Vagina (tissue), 2 donors: ENCODE results near the gene FCRLB. TPM values are rescaled to one million over a fixed set of nuclear protein-coding genes. Genes with fewer than 3 reads are reported as not detected.
"Not testable (repeated sequence)": the region's sequence is repeated elsewhere in the genome, so short reads cannot be mapped to it uniquely, and the experiment has no call there.

ENCODE experiments used
- DNase-seq, 2 donors: peaks; one replicate each; pipeline ENCODE4 v3.0.0-alpha.2; 2017; ENCODE audit errors: extremely low spot score in 2 of 2
- H3K27ac ChIP-seq: fragments of 200-600 bp; sonication (generic); one replicate; pipeline ENCODE4 v1.5.1; 2019
- H3K27me3 ChIP-seq: fragments of 200-600 bp; sonication (generic); one replicate; pipeline ENCODE4 v1.5.1; 2019
- H3K36me3 ChIP-seq, 2 donors: fragments of 200-600 bp; sonication (generic); one replicate each; pipeline ENCODE4 v1.5.1; 2017 to 2019
- H3K4me1 ChIP-seq: fragments of 200-600 bp; sonication (generic); one replicate; pipeline ENCODE4 v1.5.1; 2019
- H3K4me3 ChIP-seq, 2 donors: fragments of 200-600 bp; sonication (generic); 1 replicate in 1 of 2; 2 replicates in 1 of 2; pipeline ENCODE4 v1.5.1; 2016 to 2019
- H3K9me3 ChIP-seq: fragments of 200-600 bp; sonication (generic); one replicate; pipeline ENCODE4 v1.5.1; 2019
- CTCF ChIP-seq, 3 experiments: fragments of 450-650 bp in 2 of 3; fragments of 200-600 bp in 1 of 3; sonication (generic) in 1 of 3; IDR thresholded peaks; one replicate each; pipeline ENCODE4 v1.5.1; 2017 to 2019; ENCODE audit warnings: antibody characterized with exemption in 3 of 3, mild to moderate bottlenecking in 2 of 3, moderate library complexity in 2 of 3
- POLR2A ChIP-seq, 2 donors: fragments of 450-650 bp; IDR thresholded peaks; one replicate each; pipeline ENCODE4 v1.6.1; 2017; ENCODE audit warnings: antibody characterized with exemption in 2 of 2, mild to moderate bottlenecking in 2 of 2, moderate library complexity in 2 of 2
- POLR2AphosphoS5 ChIP-seq, 2 donors: sonication (generic); formaldehyde crosslinking; IDR thresholded peaks; one replicate each; pipeline ENCODE4 v1.9.0; 2017; ENCODE audit warnings: antibody characterized with exemption in 2 of 2, mild to moderate bottlenecking in 2 of 2, low read depth in 1 of 2; ENCODE audit not compliant: insufficient read depth in 1 of 2
- intact Hi-C: fragments of 100-400 bp; cut with DNase I; formaldehyde crosslinking; loops from one replicate; pipeline ENCODE4 v1.15.1; 2023
- total RNA-seq: library from RNA; depleted of rRNA; stranded (reverse); fragments of >200 nt; gene quantifications from one replicate; pipeline ENCODE4 v1.2.3, GENCODE V29; 2016

Gene FCRLB
- total RNA-seq, 1 donor from 2014 or later = not detected

DNA sequence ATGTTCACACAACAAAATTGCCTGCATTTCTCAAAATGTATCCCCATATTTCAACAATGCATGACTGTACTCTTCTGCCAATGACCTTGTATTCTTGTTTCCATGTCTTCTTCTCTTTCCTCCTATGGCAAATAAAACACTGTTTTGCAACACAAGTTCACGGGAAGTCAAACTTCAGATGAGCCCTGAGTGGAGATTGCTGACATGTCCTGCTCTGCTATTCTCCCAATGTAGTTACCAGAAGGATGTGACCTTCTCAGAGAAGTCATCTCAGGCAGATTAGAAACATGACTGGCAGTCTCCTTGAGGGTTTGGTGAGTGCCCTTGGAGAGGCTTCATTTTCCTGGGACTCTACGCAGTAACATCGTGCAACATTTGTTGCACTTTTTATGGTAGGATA is 42.8 kb upstream of the FCRLB start:
- Histone ChIP-seq H3K27me3 (no peaks in the 10 kb centered on the region), H3K4me1 (no peaks in the 10 kb centered on the region), H3K27ac (no peak overlapping the region), H3K9me3 (no peaks in the 10 kb centered on the region), H3K4me3 (no peak overlapping the region), H3K36me3 (no peaks in the 10 kb centered on the region)
- intact Hi-C loops = no loop called here
- TF ChIP-seq CTCF (IDR thresholded peaks at IDR 0.05) (no peak), POLR2A (IDR thresholded peaks at IDR 0.05) (no peak), POLR2AphosphoS5 (IDR thresholded peaks at IDR 0.05; ENCODE audit: insufficient read depth in 1 of 2, low read depth in 1 of 2) (no peak)
- DNase-seq = no peak

DNA sequence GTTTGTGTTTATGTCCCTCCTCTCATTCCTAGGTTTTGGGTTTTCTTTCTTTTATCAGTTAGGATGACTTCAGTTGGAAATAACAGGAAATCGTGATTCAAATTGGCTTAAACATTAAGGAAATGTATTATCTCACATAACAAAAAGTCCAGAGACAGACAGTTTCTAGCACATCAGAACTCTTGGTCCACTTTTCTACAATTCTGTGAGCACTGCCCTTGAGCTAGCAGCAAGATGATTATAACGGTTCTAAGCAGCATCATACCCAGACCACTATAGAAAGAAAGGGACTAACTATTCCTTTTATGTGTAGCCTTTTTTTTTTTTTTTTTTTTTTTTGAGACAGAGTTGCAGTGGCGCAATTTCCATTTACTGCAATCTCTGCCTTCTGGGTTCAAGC is 39.5 kb upstream of the FCRLB start:
- Histone ChIP-seq H3K4me3 (no peak overlapping the region), H3K27me3 (no peaks in the 10 kb centered on the region), H3K36me3 (no peaks in the 10 kb centered on the region), H3K9me3 (no peaks in the 10 kb centered on the region), H3K27ac (no peak overlapping the region), H3K4me1 (no peaks in the 10 kb centered on the region)
- no peak for DNase-seq
- intact Hi-C loops = no loop called here
- TF ChIP-seq POLR2A (IDR thresholded peaks at IDR 0.05) (no peak), POLR2AphosphoS5 (IDR thresholded peaks at IDR 0.05; ENCODE audit: insufficient read depth in 1 of 2, low read depth in 1 of 2) (no peak), CTCF (IDR thresholded peaks at IDR 0.05) (no peak)

DNA sequence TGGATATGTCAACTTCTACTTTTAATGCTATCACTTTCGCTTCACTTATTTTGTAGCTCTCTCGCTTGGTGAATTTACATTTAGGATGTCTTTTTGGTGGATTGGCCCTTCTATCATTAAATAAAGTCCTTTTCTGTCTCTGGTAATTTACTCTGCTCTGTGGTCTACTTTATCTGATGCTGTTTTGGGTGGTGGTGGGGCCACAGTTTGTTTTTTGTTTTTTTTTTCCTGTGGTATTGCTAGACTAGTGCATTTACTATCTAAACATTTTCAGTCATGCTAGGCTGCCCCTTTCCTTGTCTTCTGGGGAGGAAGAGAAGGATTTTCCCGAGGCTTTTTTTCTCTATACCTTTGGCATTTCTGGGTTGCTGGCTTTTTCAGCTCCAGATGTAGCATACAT is 32.4 kb upstream of the FCRLB start:
- Histone ChIP-seq H3K9me3 (no peaks in the 10 kb centered on the region), H3K4me3 (no peak overlapping the region), H3K4me1 (no peaks in the 10 kb centered on the region), H3K36me3 (no peaks in the 10 kb centered on the region), H3K27me3 (no peaks in the 10 kb centered on the region), H3K27ac (no peak overlapping the region)
- TF ChIP-seq POLR2AphosphoS5 (IDR thresholded peaks at IDR 0.05; ENCODE audit: insufficient read depth in 1 of 2, low read depth in 1 of 2) (no peak), CTCF (IDR thresholded peaks at IDR 0.05) (no peak), POLR2A (IDR thresholded peaks at IDR 0.05) (no peak)
- DNase-seq = no peak
- intact Hi-C loops = no loop called here

- intact Hi-C loops = no loop called here
- no peak overlapping the region for H3K4me3 ChIP-seq
- no peaks in the 10 kb centered on the region for H3K9me3 ChIP-seq
- H3K4me1 ChIP-seq = no peaks in the 10 kb centered on the region
- DNase-seq = no peak
- H3K27me3 ChIP-seq = no peaks in the 10 kb centered on the region
- TF ChIP-seq POLR2AphosphoS5 (IDR thresholded peaks at IDR 0.05; ENCODE audit: insufficient read depth in 1 of 2, low read depth in 1 of 2) (no peak), CTCF (IDR thresholded peaks at IDR 0.05) (no peak), POLR2A (IDR thresholded peaks at IDR 0.05) (no peak)
- no peaks in the 10 kb centered on the region for H3K36me3 ChIP-seq
- no peak overlapping the region for H3K27ac ChIP-seq
These were observed 29.5 kb upstream of the FCRLB start for GRCh38 chr1:161691846-161692245.

DNA sequence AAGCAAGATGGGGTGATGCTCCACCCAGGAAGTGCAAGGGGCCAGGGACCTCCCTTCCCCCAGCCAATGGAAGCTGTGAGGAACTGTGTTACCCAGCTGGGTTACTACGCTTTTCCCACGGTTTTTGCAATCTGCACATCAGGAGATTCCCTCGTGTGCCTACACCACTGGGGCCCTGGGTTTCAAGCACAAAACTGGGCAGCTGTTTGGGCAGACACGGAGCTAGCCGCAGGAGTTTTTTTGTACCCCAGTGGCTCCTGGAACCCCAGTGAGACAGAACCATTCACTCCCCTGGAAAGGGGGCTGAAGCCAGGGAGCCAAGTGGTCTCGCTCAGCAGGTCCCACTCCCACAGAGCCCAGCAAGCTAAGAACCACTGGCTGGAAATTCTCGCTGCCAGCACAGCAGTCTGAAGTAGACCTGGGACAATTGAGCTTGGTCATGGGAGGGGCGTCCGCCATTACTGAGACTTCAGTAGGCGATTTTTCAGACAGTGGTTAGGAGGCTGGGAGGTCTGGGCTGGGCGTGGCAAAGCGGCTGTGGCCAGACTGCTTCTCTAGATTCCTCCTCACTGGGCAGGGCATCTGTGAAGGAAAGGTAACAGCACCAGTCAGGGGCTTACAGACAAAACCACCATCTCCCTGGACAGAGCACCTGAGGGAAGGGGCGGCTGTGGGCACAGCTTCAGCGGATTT is 28.2 kb upstream of the FCRLB start:
- H3K27ac ChIP-seq, H3K36me3 ChIP-seq, H3K4me1 ChIP-seq, intact Hi-C loops, H3K4me3 ChIP-seq, H3K9me3 ChIP-seq, H3K27me3 ChIP-seq, DNase-seq: not testable (repeated sequence)

- H3K9me3 ChIP-seq, intact Hi-C loops, H3K4me1 ChIP-seq, DNase-seq, H3K27ac ChIP-seq, H3K27me3 ChIP-seq, H3K4me3 ChIP-seq, H3K36me3 ChIP-seq: not testable (repeated sequence)
These were observed 23.0 kb upstream of the FCRLB start for GRCh38 chr1:161698302-161698701.
